ENCODE measurements around the gene PSMB5.
A peak's percentile ranks its signal among the peaks of the same experiment; 100 is the strongest.

The PSMB5 gene

GRCh38 chr14:23062002-23062401 is 27.3 kb upstream of the PSMB5 start:
- no peak for DNase-seq (ENCODE audit: extremely low spot score)
- ChIA-PET CTCF (interaction anchor here (0.6 to 2.2 kb wide), 4 partner anchors 8 to 95 kb away, joined by 3 to 14 read pairs (median 4); no protein-coding TSS in a partner anchor), POLR2A (interaction anchor here (0.6 to 6.4 kb wide), 7 partner anchors 10 to 85 kb away, joined by 3 to 51 read pairs (median 5); partner anchors contain the start of genes ACIN1, AJUBA and C14orf119)
- no peak for TF ChIP-seq SUZ12 (IDR thresholded peaks at IDR 0.05)
- no peak for TF ChIP-seq BHLHE40 (IDR thresholded peaks at IDR 0.05; ENCODE audit: borderline replicate concordance)
- TF ChIP-seq FOXA1 (IDR thresholded peaks at IDR 0.05): no peak
- no peak for TF ChIP-seq ZNF384 (IDR thresholded peaks at IDR 0.05)
- no peak for TF ChIP-seq CTBP1 (IDR thresholded peaks at IDR 0.05; ENCODE audit: borderline replicate concordance)
- no peak for TF ChIP-seq FOXM1 (IDR thresholded peaks at IDR 0.05; ENCODE audit: borderline replicate concordance)
- TF ChIP-seq PKNOX1 (IDR thresholded peaks at IDR 0.05): no peak
- no peak for TF ChIP-seq LEF1 (IDR thresholded peaks at IDR 0.05; ENCODE audit: borderline replicate concordance)
- no peak for TF ChIP-seq SP1 (IDR thresholded peaks at IDR 0.05)
- TF ChIP-seq NFRKB (IDR thresholded peaks at IDR 0.05): no peak
- TF ChIP-seq HDGF (IDR thresholded peaks at IDR 0.05; ENCODE audit: borderline replicate concordance): no peak
- TF ChIP-seq ELF4 (IDR thresholded peaks at IDR 0.05): no peak
- TF ChIP-seq TARDBP (IDR thresholded peaks at IDR 0.05): no peak
- TF ChIP-seq FOXK2 (IDR thresholded peaks at IDR 0.05): no peak
- no peak for TF ChIP-seq L3MBTL2 (conservative IDR thresholded peaks at IDR 0.05)
- TF ChIP-seq ARNT (IDR thresholded peaks at IDR 0.05): no peak

- no peak for TF ChIP-seq SP1 (IDR thresholded peaks at IDR 0.05)
- TF ChIP-seq ELF4 (IDR thresholded peaks at IDR 0.05): no peak
- TF ChIP-seq BHLHE40 (IDR thresholded peaks at IDR 0.05; ENCODE audit: borderline replicate concordance): no peak
- TF ChIP-seq TARDBP (IDR thresholded peaks at IDR 0.05): no peak
- no peak for TF ChIP-seq L3MBTL2 (conservative IDR thresholded peaks at IDR 0.05)
- TF ChIP-seq SUZ12 (IDR thresholded peaks at IDR 0.05): no peak
- no peak for TF ChIP-seq CTBP1 (IDR thresholded peaks at IDR 0.05; ENCODE audit: borderline replicate concordance)
- no peak for TF ChIP-seq PKNOX1 (IDR thresholded peaks at IDR 0.05)
- no peak for TF ChIP-seq ZNF384 (IDR thresholded peaks at IDR 0.05)
- no peak for TF ChIP-seq FOXK2 (IDR thresholded peaks at IDR 0.05)
- no peak for TF ChIP-seq HDGF (IDR thresholded peaks at IDR 0.05; ENCODE audit: borderline replicate concordance)
- TF ChIP-seq FOXM1 (IDR thresholded peaks at IDR 0.05; ENCODE audit: borderline replicate concordance): no peak
- TF ChIP-seq NFRKB (IDR thresholded peaks at IDR 0.05): no peak
- no peak for TF ChIP-seq FOXA1 (IDR thresholded peaks at IDR 0.05)
- no peak for TF ChIP-seq ARNT (IDR thresholded peaks at IDR 0.05)
- TF ChIP-seq LEF1 (IDR thresholded peaks at IDR 0.05; ENCODE audit: borderline replicate concordance): no peak
- CTCF ChIA-PET: interaction anchor here (1.3 to 3.3 kb wide), 2 partner anchors 8 to 74 kb away, joined by 6 to 35 read pairs; no protein-coding TSS in a partner anchor
- POLR2A ChIA-PET: interaction anchor here (1.2 to 6.4 kb wide), 4 partner anchors 34 to 104 kb away, joined by 3 to 51 read pairs (median 4); partner anchors contain the start of genes ACIN1, C14orf119 and HAUS4
- no peak for DNase-seq (ENCODE audit: extremely low spot score)
Measured at GRCh38 chr14:23060536-23061260, 26.0 kb upstream of the PSMB5 start.

- ChIA-PET POLR2A (interaction anchor here (0.5 to 6.4 kb wide), 18 partner anchors 10 to 188 kb away, joined by 3 to 51 read pairs (median 6); partner anchors contain the start of genes ACIN1, AJUBA, C14orf119 and HAUS4), CTCF (interaction anchor here (0.6 to 9.0 kb wide), 23 partner anchors 9 to 1051 kb away, joined by 3 to 159 read pairs (median 4); partner anchors contain the start of genes AJUBA, HAUS4 and PRMT5)
- TF ChIP-seq SP1 (IDR thresholded peaks at IDR 0.05) (no peak), ZNF384 (IDR thresholded peaks at IDR 0.05) (no peak), CTBP1 (IDR thresholded peaks at IDR 0.05; ENCODE audit: borderline replicate concordance) (no peak), HDGF (IDR thresholded peaks at IDR 0.05; ENCODE audit: borderline replicate concordance) (no peak), BHLHE40 (IDR thresholded peaks at IDR 0.05; ENCODE audit: borderline replicate concordance) (no peak), FOXA1 (IDR thresholded peaks at IDR 0.05) (no peak), PKNOX1 (IDR thresholded peaks at IDR 0.05) (no peak), NFRKB (IDR thresholded peaks at IDR 0.05) (no peak), L3MBTL2 (conservative IDR thresholded peaks at IDR 0.05) (no peak), FOXM1 (IDR thresholded peaks at IDR 0.05; ENCODE audit: borderline replicate concordance) (no peak)
- no peak for DNase-seq (ENCODE audit: extremely low spot score)
Measured at GRCh38 chr14:23058654-23059504, 24.2 kb upstream of the PSMB5 start.

- CTCF ChIA-PET: interaction anchor here (0.6 to 9.0 kb wide), 23 partner anchors 8 to 836 kb away, joined by 3 to 159 read pairs (median 4); partner anchors contain the start of genes AJUBA, HAUS4 and PRMT5
- no peak for TF ChIP-seq L3MBTL2 (conservative IDR thresholded peaks at IDR 0.05)
- TF ChIP-seq ELF4 (IDR thresholded peaks at IDR 0.05): no peak
- TF ChIP-seq HDGF (IDR thresholded peaks at IDR 0.05; ENCODE audit: borderline replicate concordance): 0 out of 2 replicates have a peak, but pooled peaks have one; percentile 64
- no peak for TF ChIP-seq ZNF384 (IDR thresholded peaks at IDR 0.05)
Measured at GRCh38 chr14:23057757-23058653, 23.3 kb upstream of the PSMB5 start.

More at GRCh38 chr14:23057757-23058653, 23.3 kb upstream of the PSMB5 start:
- peak; percentile 87 for DNase-seq (ENCODE audit: extremely low spot score)
- POLR2A ChIA-PET: interaction anchor here (0.6 to 6.4 kb wide), 18 partner anchors 9 to 128 kb away, joined by 3 to 51 read pairs (median 6); partner anchors contain the start of genes ACIN1, AJUBA, C14orf119 and HAUS4
